ENCODE data around the gene VPS26B.
"Not testable (repeated sequence)": the region's sequence is repeated elsewhere in the genome, so short reads cannot be mapped to it uniquely, and the experiment has no call there.

The VPS26B gene

DNA sequence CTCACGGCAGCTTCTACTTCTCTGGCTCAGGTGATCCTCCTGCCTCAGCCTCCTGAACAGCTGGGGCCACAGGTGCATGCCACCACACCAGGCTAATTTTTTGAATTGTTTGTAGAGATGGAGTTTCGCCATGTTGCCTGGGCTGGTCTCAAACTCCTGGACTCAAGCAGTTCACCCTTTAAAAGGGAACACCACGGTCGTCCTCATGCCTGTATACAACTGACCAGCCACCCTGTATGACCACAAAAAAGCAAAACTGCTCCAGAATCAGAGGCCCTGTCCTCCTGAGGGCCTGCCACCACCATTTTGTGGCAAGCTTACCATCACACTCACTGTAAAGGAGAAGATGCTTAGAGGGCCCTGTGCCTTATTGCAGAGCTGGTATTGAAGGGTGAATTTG lies 53.9 kb downstream of the VPS26B start:
- DNase-seq (ENCODE audit: low read depth in 1 of 2, low spot score in 1 of 2), result no peak

DNA sequence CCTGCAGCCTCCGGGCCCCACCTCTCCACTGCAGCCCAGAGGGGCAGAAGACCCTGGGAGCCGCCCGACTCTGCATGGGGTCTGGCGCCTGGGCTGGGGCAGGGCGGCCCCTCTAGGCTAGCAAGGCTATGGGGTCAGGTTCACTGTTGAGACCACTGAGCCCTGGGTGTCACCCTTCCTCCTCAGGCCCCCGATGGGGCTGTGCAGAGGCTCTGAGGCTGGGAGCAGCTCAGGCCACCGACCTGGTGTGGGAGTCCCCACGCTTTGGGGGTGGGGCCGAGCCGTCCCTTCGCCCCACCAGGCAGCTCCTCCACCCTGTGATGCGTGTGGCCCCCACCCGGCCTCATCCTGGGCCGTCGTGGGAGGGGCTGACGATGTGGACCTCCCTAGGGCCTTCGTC lies 57.2 kb downstream of the VPS26B start:
- not testable (repeated sequence) for DNase-seq (ENCODE audit: low read depth in 1 of 2, low spot score in 1 of 2)

DNA sequence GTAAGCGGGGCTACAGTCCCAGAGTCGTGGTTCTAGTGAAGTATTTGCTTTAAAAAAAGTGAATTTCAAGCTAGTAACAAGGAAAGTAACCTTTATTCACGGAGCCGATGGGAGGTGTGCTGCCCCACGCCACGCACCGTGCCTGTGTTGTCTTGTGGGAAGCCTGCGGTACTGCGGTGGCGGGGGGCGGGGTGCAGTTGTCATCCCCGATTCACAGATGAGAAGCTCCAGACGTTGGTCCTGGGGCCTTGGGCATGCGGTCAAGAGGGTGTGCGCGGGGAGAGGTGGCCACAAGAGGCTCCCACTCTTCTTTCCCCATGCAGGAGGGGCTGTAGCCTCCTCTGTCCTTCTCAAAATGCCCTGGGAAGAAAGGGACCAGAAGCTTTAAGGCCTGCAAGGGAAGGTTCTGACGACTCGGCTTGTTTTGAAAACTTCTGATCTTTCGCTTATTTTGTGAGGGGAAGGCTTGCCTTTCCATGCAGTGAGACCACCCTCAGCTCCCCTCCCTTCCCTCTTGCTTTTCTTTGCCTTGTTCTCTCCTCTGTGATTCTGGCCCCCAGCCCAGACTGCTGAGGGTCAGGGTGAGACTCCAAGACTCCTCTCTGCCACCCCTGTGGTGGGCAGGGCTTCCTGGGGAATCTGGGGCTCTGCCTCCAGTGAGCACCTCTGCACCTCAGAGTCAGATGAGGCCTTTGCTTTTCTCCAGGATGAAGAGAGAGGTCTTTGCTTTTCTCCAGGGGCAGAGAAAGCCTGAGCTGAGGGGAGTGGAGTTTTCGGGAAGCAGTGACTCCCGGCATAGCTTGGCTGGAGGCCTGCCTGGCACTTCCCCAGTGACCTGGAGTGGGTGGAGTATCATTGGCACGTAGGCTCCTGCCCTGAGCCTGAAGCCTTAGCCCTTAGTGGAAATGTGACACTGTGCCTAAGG lies 57.9 kb downstream of the VPS26B start:
- no peak for DNase-seq (ENCODE audit: low read depth in 1 of 2, low spot score in 1 of 2)

DNA sequence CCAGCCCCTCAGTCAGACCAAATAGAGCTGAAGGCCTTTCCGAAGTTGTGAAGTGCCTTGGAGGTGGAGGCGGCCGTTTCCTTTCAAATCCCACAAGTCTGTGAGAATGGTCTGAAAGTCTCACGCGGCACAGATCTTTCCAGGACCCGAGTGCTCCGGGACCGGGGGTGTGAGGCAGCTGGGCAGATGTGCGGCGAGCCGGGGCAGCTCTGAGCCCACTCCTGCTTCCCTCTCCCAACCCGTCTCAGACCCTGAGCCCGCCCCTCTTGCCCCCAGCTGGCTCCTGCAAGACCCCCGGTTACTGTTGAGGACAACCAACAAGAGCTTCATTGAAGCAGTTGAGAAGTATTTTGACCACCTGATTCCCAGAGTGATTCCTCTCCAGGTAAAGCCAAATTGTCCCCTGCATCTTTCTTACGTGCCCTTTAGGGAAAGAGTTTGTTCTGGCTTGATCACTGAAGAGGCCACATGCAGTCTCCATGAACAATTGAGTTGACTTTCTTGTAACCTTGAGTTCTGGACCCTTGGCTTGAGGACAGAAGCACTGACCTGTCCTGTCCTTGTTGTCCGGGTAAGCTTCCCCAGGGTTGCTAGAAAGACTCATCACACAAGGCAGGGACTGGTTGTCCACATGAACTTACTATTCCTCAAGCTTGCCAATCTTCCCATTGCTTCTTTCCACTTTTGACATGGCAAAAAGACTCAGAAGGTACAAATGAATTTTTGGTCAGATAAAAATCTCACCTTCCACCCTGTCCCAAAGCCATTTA lies 59.2 kb downstream of the VPS26B start:
- DNase-seq (ENCODE audit: low read depth in 1 of 2, low spot score in 1 of 2), result no peak

DNA sequence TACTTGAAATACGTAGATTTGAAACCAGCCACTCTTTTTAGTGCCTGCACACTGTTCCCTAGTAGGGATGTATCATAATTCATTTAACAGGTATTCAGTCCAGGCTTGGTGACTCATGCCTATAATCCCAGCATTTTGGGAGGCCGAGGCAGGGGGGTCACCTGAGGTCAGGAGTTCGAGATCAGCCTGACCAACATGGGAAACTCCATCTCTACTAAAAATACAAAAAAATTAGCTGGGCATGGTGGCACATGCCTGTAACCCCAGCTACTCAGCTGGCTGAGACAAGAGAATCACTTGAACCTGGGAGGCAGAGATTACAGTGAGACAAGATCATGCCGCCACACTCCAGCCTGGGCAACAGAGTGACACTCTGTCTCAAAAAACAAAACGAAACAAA lies 59.9 kb downstream of the VPS26B start:
- not testable (repeated sequence) for DNase-seq (ENCODE audit: low read depth in 1 of 2, low spot score in 1 of 2)

DNA sequence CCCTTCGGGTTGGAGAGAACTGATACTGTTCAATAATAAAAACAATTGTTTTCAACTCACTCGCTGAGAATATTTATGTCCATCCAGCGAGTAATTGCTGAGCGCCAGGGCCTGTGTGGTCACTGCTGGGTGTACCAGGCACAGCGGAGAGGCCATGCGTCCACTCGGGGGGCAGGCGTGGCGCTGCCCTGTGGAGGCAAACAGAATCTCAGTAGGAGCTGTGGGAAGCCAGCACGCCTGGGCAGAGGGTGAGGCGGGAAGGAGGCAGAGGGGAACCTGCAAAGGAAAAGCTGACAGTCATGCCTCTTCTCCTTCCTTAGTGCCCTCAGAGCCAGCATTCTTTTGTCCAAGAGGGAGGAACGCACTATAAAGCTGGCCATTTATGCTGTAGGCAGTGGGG lies 63.1 kb downstream of the VPS26B start:
- DNase-seq (ENCODE audit: low read depth in 1 of 2, low spot score in 1 of 2), result no peak

DNA sequence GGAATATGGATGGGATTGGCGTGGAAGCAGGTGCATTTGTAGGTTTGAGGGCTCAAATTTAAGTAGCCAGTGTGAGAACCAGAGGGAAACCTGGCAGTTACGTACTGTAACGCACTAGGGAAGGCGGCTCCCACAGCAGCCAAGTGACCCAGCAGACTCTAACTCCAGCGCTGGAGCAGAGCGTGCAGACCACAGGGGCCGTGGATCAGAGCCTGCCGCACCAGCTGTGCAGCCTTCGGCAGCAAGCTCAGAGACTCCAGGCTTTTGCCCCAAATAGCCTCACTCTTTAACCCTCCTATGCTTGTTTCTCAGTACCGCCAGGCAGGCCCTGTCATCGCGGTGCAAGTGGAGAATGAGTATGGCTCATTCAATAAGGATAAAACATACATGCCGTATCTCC lies 64.0 kb downstream of the VPS26B start:
- DNase-seq (ENCODE audit: low read depth in 1 of 2, low spot score in 1 of 2), result no peak

DNA sequence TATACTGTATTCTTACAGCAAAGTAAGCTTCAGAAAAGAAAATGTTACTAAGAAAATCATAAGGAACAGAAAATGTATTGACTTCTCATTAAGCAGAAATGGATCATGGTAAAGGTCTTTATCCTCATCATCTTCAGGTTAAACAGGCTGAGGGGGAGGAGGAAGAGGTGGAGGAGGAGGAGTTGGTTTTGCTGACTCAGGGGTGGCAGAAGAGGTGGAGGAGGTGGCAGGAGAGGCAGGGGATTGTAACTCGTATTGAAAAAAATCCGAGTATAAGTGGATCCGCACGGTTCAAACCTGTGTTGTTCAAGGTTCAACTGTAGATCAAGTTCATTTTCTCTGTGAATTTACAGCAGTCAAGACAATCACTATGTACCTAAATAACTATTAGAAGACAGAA lies 64.7 kb downstream of the VPS26B start:
- no peak for DNase-seq (ENCODE audit: low read depth in 1 of 2, low spot score in 1 of 2)

DNA sequence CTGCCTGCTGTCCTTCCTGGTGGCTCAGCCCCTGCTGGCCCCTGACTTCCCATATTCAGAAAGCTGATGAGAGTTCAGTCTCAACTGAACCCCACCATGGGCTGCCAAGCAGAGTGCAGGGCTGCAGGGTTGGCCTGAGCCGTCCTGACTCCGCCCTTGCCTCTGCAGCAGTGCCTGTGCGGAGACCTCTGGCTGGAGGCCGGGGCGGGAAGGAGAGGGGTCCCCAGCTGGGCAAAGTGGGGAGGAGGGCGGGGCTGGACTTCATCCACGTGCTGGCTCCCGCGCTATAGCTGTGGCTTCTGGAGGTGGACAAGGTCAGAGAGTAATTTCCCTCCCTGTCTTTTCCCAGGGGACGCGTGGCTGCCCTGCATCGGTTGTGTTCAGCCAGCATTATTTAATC lies 65.3 kb downstream of the VPS26B start:
- no peak for DNase-seq (ENCODE audit: low read depth in 1 of 2, low spot score in 1 of 2)

DNA sequence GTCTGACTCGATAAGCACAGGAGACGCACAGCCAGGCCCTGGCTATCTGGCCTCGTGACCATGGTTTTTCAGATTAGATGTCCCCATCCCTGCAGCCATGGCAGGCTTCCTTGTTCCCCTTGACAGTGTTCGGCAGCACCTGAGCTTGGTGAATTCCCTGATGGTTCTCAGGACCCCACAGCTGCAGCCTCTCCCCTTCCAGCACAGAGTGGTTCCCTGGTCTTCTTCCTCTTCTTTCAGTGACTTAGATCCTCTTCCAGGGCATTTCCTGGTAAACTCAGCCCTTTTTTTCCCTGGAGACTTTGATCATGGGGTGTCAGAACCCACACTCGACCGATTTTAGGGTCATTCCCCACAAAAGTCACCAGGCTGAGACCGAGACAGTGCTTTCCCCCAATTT lies 66.2 kb downstream of the VPS26B start:
- DNase-seq (ENCODE audit: low read depth in 1 of 2, low spot score in 1 of 2), result no peak

DNA sequence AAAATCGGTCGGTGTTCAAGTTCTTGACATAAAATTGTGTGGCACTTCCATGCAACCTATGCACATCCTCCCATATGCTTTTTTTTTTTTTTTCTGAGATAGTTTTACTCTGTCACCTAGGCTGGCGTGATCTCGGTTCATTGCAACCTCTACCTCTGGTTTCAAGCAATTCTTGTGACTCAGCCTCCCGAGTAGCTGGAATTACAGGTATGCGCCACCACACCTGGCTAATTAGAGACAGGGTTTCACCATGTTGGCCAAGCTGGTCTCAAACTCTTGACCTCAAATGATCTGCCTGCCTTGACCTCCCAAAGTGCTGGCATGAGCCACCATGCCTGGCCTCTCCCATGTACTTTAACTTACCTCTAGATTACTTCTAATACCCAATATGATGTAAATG lies 66.7 kb downstream of the VPS26B start:
- DNase-seq (ENCODE audit: low read depth in 1 of 2, low spot score in 1 of 2), result no peak

DNA sequence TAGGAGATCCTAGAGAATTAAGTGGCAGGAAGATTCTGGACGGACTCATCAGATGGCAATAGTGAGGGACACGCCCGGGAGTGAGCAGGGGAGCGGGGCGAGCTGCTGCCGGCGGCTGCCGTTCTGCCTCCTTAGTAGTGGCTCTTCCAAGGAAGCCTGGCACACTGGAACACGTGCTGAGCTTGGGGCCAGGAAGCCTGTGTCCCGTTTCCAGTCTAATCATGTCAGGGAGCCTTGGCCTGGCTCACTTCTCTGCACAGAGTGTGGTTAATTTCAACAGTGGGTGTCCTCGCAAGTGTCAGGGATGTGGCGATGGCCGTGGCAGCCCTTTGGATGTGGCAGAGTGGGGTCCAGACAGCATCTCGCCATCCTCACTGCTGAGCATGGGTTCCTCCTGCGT lies 68.2 kb downstream of the VPS26B start:
- DNase-seq (ENCODE audit: low read depth in 1 of 2, low spot score in 1 of 2), result no peak

DNA sequence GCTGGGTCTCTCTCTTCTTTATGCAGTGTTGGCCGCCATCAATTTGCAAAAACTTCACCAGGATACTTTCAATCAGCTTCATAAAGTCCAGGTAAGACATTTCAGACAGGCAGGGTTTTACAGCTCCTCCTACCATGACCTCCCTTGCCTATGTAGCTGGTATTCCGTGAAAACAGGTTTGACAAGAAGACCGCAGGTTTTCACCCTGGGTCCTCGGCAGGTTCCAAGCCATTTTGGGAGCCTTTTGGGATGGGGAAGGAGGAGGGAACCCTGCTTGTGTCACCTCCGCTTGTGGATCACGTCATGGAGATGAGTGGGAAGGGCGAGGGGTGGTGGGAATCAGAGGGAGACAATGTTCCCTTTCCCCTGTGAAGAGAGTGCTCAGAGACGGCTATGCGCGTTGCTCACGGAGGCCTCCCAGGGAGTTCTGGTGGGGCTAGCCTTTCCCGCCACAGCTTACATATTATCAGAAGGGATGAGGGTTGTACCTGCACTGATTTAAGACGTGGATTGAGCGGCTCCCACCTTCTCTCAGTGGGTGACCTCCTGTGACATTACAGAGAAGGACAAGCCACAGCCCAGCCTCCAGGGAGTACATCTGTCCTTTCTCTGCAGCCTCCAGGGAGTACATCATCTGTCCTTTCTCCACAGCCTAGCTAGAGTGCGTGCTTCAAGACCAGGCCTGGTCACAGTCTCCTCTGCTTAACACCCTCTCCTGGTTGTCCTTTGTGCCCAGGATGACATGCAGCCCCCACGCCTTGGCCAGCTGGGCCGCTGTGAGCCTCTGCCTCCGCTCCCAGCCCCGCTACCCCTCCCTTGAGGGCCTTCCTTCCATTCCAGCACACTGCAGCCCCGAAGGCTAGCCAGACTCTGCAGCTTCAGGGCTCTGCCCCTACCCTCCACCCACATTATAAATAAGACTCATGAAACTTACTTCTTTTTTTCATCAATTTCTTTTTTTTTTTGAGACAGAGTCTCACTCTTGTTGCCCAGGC lies 68.9 kb downstream of the VPS26B start:
- no peak for DNase-seq (ENCODE audit: low read depth in 1 of 2, low spot score in 1 of 2)

DNA sequence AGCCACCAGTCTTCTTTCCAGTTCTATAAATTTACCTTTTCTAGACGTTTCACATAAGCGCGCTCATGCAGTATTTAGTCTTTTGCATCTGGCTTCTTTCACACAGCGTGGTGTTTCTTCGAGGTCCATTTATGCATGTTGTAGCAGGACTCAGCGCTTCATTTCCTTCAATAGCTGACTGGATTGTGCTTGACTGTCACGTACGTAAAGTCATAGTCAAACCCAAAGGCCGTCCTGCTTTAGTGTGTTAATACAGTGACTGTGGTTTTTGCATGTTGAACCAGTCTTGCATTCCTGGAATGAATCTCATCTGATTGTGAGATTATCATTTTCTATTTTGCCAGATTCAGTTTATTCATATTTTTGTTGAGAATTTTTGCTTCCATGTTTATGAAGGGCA lies 70.2 kb downstream of the VPS26B start:
- DNase-seq (ENCODE audit: low read depth in 1 of 2, low spot score in 1 of 2), result no peak

All from stimulated activated CD4-positive, alpha-beta T cell treated with anti-CD3 and anti-CD28 coated beads, Interleukin-15, amount 100 ng/mL, for 1 hour (primary cell).